DND-41 (cell line): ENCODE measurements around the gene C19orf67.

Experiments used
- ATAC-seq: fragments of 200-7000 bp; cut with Tn5 transposase; 3 replicates; pipeline ENCODE4 v1.9.1; 2021; ENCODE audit warnings: low read depth; ENCODE audit not compliant: insufficient read depth
- DNase-seq: peaks from one replicate; pipeline ENCODE4 v3.0.0-alpha.2; 2020
- H2AFZ ChIP-seq: 2 replicates; pipeline ENCODE4 v1.6.0; 2012; ENCODE audit warnings: low read depth, low read length
- H3K27ac ChIP-seq: 2 replicates; pipeline ENCODE4 v1.5.1; 2012; ENCODE audit warnings: low read length, inconsistent platforms
- H3K27me3 ChIP-seq: fragments of 200-600 bp; sonication (generic); 2 replicates; pipeline ENCODE4 v1.6.0; 2012; ENCODE audit warnings: low read length, mild to moderate bottlenecking, inconsistent platforms; ENCODE audit not compliant: insufficient read depth, poor library complexity
- H3K36me3 ChIP-seq: 2 replicates; pipeline ENCODE4 v1.5.1; 2012; ENCODE audit warnings: low read length, inconsistent platforms; ENCODE audit not compliant: insufficient read depth
- H3K4me1 ChIP-seq: 2 replicates; pipeline ENCODE4 v1.5.1; 2012; ENCODE audit warnings: mild to moderate bottlenecking, low read length; ENCODE audit not compliant: insufficient read depth
- H3K4me2 ChIP-seq: 2 replicates; pipeline ENCODE4 v1.6.0; 2012; ENCODE audit warnings: mild to moderate bottlenecking, moderate library complexity, low read length, inconsistent platforms; ENCODE audit not compliant: insufficient read depth
- H3K4me3 ChIP-seq, 2 experiments: fragments of 200-600 bp in 1 of 2; shearing (Covaris generic) in 1 of 2; 2 replicates each; pipeline ENCODE4 v1.5.1; 2012 to 2016; ENCODE audit warnings: inconsistent platforms in 2 of 2, low read length in 2 of 2, mild to moderate bottlenecking in 2 of 2, low read depth in 1 of 2, moderate library complexity in 1 of 2
- H3K79me2 ChIP-seq: 2 replicates; pipeline ENCODE4 v1.6.0; 2012; ENCODE audit warnings: low read length, inconsistent platforms; ENCODE audit not compliant: insufficient read depth
- H3K9ac ChIP-seq: 2 replicates; pipeline ENCODE4 v1.6.0; 2012; ENCODE audit warnings: low read depth, mild to moderate bottlenecking, inconsistent platforms, low read length, moderate library complexity
- H3K9me3 ChIP-seq: 2 replicates; pipeline ENCODE4 v1.5.1; 2012; ENCODE audit warnings: low read length, moderate library complexity, mild to moderate bottlenecking, inconsistent platforms; ENCODE audit not compliant: insufficient read depth, severe bottlenecking
- H4K20me1 ChIP-seq: 2 replicates; pipeline ENCODE4 v1.6.0; 2012; ENCODE audit warnings: low read length; ENCODE audit not compliant: insufficient read depth
- EZH2 ChIP-seq: IDR thresholded peaks from 3 replicates; pipeline ENCODE4 v1.6.1; 2012; ENCODE audit warnings: borderline replicate concordance, low read depth, mild to moderate bottlenecking, moderate library complexity, low read length, inconsistent platforms; ENCODE audit not compliant: severe bottlenecking
- TF ChIP-seq, protein P1 (sequence below): IDR thresholded peaks from 2 replicates; pipeline ENCODE4 v1.5.1; 2012; ENCODE audit warnings: borderline replicate concordance, low read length, moderate library complexity, mild to moderate bottlenecking; ENCODE audit not compliant: poor library complexity, severe bottlenecking; ENCODE audit errors: extremely low read depth

The C19orf67 gene

GRCh38 chr19:14056069-14056666 lies 29.4 kb downstream of the C19orf67 start:
- DNase-seq (no peak), ATAC-seq (no peak)
- no peaks in the 10 kb centered on the region for H3K9me3 ChIP-seq
- H3K36me3 ChIP-seq: 0 out of 2 replicates have a peak, but pooled peaks cover 6% of the 10 kb centered on the region
- no peak overlapping the region for H3K27ac ChIP-seq
- no peak overlapping the region for H3K4me3 ChIP-seq
- no peak overlapping the region for H2AFZ ChIP-seq
- no peaks in the 10 kb centered on the region for H3K27me3 ChIP-seq
- H3K79me2 ChIP-seq: no peaks in the 10 kb centered on the region
- H3K9ac ChIP-seq: no peak overlapping the region
- no peak overlapping the region for H3K4me2 ChIP-seq
- TF ChIP-seq EZH2: no peak
- TF ChIP-seq, protein P1, sequence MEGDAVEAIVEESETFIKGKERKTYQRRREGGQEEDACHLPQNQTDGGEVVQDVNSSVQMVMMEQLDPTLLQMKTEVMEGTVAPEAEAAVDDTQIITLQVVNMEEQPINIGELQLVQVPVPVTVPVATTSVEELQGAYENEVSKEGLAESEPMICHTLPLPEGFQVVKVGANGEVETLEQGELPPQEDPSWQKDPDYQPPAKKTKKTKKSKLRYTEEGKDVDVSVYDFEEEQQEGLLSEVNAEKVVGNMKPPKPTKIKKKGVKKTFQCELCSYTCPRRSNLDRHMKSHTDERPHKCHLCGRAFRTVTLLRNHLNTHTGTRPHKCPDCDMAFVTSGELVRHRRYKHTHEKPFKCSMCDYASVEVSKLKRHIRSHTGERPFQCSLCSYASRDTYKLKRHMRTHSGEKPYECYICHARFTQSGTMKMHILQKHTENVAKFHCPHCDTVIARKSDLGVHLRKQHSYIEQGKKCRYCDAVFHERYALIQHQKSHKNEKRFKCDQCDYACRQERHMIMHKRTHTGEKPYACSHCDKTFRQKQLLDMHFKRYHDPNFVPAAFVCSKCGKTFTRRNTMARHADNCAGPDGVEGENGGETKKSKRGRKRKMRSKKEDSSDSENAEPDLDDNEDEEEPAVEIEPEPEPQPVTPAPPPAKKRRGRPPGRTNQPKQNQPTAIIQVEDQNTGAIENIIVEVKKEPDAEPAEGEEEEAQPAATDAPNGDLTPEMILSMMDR: no peak
- H3K4me1 ChIP-seq: peaks cover 7% of the 10 kb centered on the region
- no peaks in the 10 kb centered on the region for H4K20me1 ChIP-seq

DNA sequence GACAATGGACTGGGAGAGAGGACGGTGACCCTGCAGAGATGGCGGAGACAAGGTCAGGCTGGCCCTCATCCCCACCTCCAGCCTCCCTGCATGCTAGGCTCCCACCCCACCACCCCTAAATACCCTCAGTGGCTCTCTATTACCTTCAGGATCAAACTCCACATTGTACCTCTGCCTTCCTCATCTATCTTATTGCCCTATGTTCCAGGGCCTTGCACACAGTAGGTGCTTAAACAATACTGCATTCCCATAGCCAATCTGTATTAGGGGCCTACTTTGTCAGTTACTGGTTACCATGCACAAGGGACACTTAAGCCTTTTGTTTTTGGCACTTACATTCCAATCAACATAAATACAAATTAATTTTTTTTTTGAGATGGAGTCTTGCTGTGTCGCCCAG lies 30.2 kb downstream of the C19orf67 start:
- H3K4me3 ChIP-seq: no peak overlapping the region
- TF ChIP-seq, protein P1: no peak
- TF ChIP-seq EZH2: no peak
- H3K27me3 ChIP-seq: no peaks in the 10 kb centered on the region
- H4K20me1 ChIP-seq: no peaks in the 10 kb centered on the region
- H3K27ac ChIP-seq: no peak overlapping the region
- no peak overlapping the region for H2AFZ ChIP-seq
- H3K4me1 ChIP-seq: peaks cover 7% of the 10 kb centered on the region
- DNase-seq: no peak
- peaks cover 12% of the 10 kb centered on the region for H3K36me3 ChIP-seq
- no peaks in the 10 kb centered on the region for H3K79me2 ChIP-seq
- H3K4me2 ChIP-seq: no peak overlapping the region
- ATAC-seq: no peak
- H3K9ac ChIP-seq: no peak overlapping the region
- H3K9me3 ChIP-seq: no peaks in the 10 kb centered on the region

DNA sequence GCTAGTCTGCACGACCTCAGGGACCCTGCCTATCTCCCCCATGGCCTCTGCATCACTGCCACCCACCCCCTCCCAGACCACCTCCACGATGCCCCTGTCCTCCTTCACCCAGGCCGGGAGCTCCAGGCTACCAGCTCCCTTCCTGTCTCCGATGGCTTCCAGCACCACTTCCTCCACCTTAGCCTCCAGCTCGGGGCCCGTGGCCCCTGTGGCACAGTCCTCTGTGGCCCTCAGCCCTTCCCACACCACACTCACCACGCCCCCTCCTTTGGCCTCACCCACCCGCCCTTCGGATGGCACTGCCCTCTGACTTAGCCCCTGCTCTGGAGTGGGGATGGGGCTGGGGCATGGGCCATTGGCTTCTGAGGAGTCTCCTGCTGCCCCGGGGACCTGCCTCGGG lies 30.9 kb downstream of the C19orf67 start:
- H3K9ac ChIP-seq: no peak overlapping the region
- H3K9me3 ChIP-seq: no peaks in the 10 kb centered on the region
- peaks cover 13% of the 10 kb centered on the region for H3K36me3 ChIP-seq
- DNase-seq (no peak), ATAC-seq (no peak)
- no peak overlapping the region for H3K4me2 ChIP-seq
- no peaks in the 10 kb centered on the region for H3K27me3 ChIP-seq
- H3K4me3 ChIP-seq: no peak overlapping the region
- H4K20me1 ChIP-seq: no peaks in the 10 kb centered on the region
- TF ChIP-seq, protein P1: no peak
- TF ChIP-seq EZH2: no peak
- H3K4me1 ChIP-seq: peaks cover 7% of the 10 kb centered on the region
- no peaks in the 10 kb centered on the region for H3K79me2 ChIP-seq
- no peak overlapping the region for H3K27ac ChIP-seq
- no peak overlapping the region for H2AFZ ChIP-seq
